Measurements from ENCODE around the gene LRRC32.

DNA sequence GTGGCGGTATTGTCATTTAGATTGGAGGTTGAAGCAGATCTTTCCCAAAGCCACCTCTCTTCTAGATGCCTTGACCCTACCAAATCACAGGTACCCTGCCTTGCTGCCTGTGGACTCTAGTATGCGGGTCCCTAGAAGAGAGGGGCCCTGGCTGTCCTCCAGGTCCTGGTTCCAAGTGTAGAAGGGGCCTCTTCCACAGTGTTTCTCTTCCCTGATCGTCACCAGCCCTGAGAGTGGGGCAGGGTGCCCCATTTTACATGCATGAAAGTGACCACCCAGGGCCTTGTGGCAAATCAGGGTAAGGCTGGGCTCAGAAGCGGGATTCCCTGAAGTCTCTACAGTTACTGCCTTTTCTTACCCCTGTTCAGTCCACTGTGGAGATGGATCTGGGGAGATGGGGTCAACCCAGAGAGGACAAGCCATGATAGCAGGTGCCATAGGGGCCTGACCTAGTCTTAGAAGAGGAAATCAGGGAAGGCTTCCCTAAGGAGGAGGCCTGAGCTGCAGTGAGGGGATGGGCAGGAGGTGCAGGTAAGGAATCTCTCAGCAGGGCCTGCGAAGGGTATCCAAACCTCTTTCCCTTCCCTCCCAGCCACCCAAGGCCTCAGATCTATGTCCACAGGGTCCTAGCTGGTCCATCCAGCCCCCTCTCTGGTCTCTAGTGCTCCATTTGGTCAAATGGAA, 1.2 kb upstream of the LRRC32 start:
- TF ChIP-seq, protein P1, sequence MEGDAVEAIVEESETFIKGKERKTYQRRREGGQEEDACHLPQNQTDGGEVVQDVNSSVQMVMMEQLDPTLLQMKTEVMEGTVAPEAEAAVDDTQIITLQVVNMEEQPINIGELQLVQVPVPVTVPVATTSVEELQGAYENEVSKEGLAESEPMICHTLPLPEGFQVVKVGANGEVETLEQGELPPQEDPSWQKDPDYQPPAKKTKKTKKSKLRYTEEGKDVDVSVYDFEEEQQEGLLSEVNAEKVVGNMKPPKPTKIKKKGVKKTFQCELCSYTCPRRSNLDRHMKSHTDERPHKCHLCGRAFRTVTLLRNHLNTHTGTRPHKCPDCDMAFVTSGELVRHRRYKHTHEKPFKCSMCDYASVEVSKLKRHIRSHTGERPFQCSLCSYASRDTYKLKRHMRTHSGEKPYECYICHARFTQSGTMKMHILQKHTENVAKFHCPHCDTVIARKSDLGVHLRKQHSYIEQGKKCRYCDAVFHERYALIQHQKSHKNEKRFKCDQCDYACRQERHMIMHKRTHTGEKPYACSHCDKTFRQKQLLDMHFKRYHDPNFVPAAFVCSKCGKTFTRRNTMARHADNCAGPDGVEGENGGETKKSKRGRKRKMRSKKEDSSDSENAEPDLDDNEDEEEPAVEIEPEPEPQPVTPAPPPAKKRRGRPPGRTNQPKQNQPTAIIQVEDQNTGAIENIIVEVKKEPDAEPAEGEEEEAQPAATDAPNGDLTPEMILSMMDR (IDR thresholded peaks at IDR 0.05): no peak
- no peak for TF ChIP-seq EP300 (IDR thresholded peaks at IDR 0.05)
